HG03060 (cell line): ENCODE results near the gene PUSL1.

ENCODE experiments used
- ATAC-seq: cut with Tn5 transposase; IDR thresholded peaks from one replicate; pipeline ENCODE4 v1.9.1; 2021; ENCODE audit warnings: low read depth, moderate number of reproducible peaks; ENCODE audit not compliant: unreplicated experiment

The PUSL1 gene

DNA sequence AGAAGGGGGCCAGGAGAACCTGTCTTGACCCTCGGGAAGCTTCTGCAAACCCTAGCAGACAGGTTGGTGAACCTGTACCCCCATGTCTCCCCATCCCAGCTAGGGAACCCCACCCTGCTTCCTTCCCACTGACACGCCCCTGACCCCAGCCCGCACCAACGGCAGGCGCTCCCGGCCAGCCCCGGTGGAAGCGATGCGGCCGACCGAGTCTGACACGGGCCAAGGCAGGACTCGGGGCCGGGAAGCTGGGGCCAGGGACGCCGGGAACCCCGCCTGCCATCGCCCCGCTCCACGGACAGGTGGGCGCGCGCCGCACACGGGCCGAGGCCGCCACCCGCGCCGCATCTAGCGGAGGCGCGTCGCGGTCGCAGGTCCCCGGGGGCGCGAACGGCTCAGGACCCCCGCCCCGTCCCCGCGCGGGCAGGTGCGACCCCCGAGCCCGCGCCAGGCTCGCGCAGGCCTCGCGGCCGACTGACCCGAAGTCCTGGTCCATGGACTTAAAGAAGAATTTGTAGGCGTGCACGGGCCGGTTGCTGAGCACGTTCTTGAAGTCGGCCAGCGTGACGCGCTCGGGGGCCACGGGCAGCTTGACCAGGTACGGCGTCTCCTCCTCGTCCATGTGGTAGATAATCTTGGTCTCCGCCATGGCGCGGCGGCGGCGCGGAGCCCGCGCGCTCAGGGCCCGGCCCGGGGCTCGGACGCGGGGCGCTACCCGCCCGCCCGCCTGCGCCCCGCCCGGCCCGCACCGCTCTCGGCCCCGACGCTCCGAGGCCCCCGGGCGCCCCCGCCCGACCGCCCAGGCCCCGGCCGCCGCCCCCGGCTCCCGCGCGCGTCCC lies 40.2 kb downstream of the PUSL1 start:
- ATAC-seq: no peak

GRCh38 chr1:1349256-1350012 lies 41.0 kb downstream of the PUSL1 start, which contains the start of gene DVL1:
Gene DVL1, minus strand, starts transcription at chr1:1349418. Its CDS starts 353 bp downstream, at chr1:1349065.
- ATAC-seq: no peak

GRCh38 chr1:1351511-1352427 lies 43.4 kb downstream of the PUSL1 start:
- ATAC-seq: no peak

DNA sequence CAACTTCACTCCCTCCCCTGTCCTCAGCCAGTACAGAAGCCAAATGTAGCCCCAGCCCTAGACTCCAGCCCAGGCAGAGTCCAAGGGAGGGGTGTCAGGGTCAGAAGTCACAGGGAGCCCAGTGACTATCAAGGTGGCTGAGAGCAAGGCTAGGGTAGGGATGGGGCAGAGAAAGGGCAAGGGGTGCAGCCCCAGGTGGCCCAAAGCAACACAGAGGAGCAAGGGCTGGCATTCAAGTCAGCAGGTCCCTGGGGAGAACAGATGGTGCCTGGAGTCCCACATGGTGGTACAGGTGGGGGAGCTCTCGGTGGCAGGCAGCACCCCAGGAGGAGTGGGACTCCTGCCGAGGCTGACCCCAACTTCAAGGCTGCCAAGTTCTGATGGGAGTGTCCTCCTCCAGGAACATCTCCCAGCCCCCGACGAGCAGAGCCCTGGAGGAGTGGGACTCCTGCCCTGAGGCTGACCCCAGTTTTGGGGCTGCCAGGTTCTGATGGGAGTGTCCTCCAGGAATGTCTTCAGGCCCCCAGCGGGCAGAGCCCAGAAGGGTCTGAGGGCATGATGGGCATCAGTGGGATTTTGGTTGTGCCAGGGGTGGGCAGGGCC lies 44.5 kb downstream of the PUSL1 start:
- no peak for ATAC-seq

DNA sequence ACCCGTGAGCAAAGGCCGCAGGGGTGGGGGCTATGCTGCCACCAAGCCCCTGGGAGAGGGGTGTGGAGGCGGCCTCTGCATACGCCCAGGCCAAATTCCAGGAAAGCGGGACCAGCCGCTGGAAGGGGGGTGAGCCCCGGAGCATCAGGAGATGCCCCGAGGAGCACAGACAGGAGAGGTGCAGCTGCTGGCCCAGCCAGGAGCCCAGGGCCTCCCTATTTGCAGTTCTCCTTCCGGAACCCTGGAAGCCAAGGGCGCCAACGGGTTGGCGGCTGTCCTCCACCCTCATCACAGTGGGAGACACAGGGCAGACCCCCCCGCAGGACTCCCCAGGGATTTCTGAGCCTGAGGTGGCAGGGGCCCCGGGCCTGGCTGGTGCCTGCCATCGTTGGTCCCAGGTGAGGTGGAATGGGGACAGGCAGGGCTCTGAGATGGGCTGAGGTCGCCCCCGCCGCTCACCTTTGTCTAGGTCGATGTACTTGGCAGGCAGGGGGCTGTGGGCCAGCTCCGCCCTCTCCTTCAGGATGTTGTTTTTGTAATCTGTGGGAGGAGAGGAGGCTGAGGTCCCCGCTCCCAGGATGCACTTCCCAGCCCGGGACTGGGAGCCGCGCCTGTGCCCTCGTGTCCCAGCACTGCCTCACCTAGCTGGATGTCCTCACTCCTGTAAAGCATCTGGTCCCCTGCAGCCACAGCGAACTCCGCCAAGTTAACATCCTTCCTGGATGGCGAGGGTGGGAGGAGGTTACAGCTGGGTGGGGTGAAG lies 45.2 kb downstream of the PUSL1 start:
- no peak for ATAC-seq

- no peak for ATAC-seq
Measured at GRCh38 chr1:1354271-1355247, 46.2 kb downstream of the PUSL1 start.

DNA sequence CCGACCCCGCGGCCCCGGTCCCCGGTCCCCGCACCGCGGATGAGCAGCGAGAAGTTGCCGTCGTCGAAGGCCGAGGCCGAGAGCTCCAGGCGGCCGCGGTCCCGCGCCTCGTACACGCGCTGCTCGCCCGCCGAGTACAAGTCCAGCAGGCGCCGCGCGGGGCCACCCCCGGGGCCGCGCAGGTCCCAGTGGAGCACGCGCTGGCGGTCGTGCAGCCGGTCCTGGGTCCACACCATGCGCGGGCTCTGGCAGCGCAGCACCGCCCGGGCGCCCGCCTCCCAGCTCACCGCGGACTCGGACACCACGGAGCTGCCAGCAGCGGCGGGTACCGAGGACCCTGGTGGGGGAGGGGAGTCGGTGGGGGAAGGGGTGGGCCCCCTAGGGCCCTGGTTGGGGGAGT lies 47.0 kb downstream of the PUSL1 start:
- no peak for ATAC-seq

DNA sequence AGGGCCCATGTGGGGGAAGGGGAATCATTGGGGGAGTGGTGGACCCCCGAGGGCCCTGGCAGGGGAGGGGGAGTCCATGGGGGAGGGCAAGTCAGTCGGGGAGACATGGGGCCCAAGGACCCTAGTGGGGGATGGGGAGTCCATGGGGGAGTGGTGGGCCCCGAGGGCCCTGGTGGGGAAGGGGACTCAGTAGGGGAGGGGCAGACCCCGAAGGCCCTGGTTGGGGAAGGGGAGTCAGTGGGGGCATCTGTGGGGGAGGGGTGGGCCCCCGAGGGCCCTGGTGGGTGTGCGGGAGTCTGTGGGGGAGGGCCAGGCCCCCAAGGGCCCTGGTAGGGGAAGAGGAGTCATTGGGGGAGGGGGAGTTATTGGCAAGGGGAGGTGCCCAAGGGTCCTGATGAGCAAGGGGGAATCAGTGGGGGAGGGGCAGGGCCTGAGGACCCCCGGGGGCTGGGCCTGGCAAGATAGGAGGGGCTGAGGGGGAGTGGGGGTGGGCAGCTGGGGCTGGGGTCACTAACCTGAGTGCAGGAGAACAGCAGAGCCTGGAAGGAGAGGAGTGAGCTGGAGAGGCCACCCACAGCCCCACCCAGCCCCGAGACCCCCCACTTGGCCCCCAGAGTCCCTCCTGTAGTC lies 47.9 kb downstream of the PUSL1 start:
- no peak for ATAC-seq

DNA sequence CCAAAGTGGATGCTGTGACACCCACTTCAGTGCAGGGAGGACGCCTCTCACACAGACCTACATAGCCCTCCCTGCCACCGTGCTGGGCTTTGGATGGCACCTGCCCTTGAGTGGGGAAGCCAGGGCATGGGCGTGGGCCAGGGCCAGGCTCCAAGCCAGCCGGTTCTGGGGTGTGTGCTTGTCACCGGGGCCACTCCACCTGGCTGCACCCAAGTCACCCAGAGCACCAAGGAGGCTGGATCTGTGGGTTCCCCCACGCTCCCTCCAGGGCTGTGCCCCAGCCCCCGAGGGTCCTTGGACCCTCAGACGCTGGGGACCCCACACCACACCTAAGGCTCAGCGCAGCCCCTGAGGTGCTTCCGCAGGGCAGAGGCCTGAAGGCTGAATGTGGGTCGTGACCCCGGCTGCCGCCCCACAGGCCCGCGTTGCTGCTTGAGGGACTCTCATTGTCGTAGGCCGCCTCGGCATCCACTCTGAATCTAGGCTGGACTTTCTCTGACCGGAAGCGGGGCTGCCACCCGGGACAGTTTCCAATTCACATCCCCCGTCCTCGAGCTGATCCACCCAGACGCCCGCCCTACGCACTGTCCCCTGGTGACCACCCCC lies 48.5 kb downstream of the PUSL1 start:
- no peak for ATAC-seq

GRCh38 chr1:1357871-1358432 lies 49.6 kb downstream of the PUSL1 start:
- no peak for ATAC-seq

- no peak for ATAC-seq
Measured at GRCh38 chr1:1358433-1359271, 50.3 kb downstream of the PUSL1 start, which contains the start of gene MXRA8. Gene MXRA8, minus strand, starts transcription at chr1:1358555. Its CDS starts 51 bp downstream, at chr1:1358504.

GRCh38 chr1:1359308-1359663 lies 50.9 kb downstream of the PUSL1 start:
- ATAC-seq: no peak

- ATAC-seq: no peak
Measured at GRCh38 chr1:1359664-1360468, 51.5 kb downstream of the PUSL1 start.

- ATAC-seq: no peak
Measured at GRCh38 chr1:1360506-1361169, 52.2 kb downstream of the PUSL1 start.
